SK-N-MC (cell line): ENCODE data around the gene EGFR.

Experiments used
- EZH2 ChIP-seq: fragments of 200-600 bp; sonication (generic); IDR thresholded peaks from one replicate; pipeline ENCODE4 v1.6.1; 2017; ENCODE audit warnings: antibody characterized with exemption
- FOXP2 ChIP-seq: optimal IDR thresholded peaks from 2 replicates; pipeline ENCODE3; 2011; ENCODE audit warnings: mild to moderate bottlenecking, moderate library complexity; ENCODE audit not compliant: insufficient read depth; ENCODE audit errors: extremely low read length, control extremely low read depth
- POLR2AphosphoS5 ChIP-seq: IDR thresholded peaks from 2 replicates; pipeline ENCODE4 v1.6.1; 2012; ENCODE audit warnings: mild to moderate bottlenecking, low read depth, low read length, borderline replicate concordance

DNA sequence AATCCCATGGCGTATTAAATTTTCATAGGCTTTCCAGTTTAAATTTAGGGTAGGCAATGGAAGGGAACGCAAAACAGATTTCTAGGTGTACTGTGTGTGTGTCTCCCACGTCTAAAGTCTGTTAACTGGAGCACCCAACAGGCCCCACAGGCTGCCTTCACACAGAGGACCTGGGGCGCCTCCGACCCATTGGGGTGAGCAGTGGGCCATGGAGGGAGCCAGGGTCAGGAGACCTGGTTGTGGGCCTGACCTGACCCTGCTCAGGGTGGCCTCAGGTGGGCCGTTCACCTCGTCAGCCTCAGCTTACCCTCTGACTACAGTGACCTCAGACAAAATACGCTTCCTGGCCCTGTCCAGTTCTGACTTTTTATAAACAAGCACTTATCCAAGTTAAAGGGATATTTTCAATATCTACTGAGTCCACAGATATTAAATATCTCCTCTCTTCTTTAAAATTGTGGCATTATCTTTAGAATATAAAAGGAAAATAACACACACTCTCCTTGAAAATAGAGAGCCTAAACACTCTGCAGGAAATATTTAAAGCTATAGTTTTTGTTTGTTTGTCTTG is 159.6 kb downstream of the EGFR start:
- TF ChIP-seq POLR2AphosphoS5, result no peak
- no peak for TF ChIP-seq EZH2
- TF ChIP-seq FOXP2, result no peak
